Measurements from ENCODE around the gene POLG2.

DNA sequence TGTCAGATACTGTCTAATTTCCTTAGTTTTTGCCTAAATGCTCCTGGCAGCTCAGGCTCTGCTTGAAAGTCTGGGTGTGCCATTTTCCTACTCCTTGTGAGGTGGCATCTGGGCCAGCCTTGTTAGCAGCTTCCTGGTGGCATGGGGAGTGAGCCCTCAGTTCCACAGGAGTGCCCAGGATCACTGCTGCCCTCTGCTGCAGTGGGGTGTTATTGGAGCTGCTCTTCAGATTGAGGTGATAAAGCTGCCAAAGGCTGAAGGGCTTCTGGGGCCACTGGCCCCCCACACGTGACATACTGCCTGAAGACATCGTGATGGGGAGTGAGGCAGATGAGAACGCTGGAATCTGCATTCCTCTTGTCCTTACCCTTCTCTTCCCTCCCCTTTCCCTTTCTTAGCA, 37.3 kb upstream of the POLG2 start:
- no peak for TF ChIP-seq CTCF (IDR thresholded peaks at IDR 0.05)
- TF ChIP-seq, protein P1, sequence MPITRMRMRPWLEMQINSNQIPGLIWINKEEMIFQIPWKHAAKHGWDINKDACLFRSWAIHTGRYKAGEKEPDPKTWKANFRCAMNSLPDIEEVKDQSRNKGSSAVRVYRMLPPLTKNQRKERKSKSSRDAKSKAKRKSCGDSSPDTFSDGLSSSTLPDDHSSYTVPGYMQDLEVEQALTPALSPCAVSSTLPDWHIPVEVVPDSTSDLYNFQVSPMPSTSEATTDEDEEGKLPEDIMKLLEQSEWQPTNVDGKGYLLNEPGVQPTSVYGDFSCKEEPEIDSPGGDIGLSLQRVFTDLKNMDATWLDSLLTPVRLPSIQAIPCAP (CRISPR knock-in tag; IDR thresholded peaks at IDR 0.05): no peak
- TF ChIP-seq ZNF317 (CRISPR knock-in tag; IDR thresholded peaks at IDR 0.05; ENCODE audit: borderline replicate concordance, low read depth): no peak
- TF ChIP-seq JUN (CRISPR knock-in tag; IDR thresholded peaks at IDR 0.05): no peak
- TF ChIP-seq RELA (CRISPR knock-in tag; IDR thresholded peaks at IDR 0.05; ENCODE audit: borderline replicate concordance): no peak
- no peak for TF ChIP-seq ESRRA (CRISPR knock-in tag; IDR thresholded peaks at IDR 0.05; ENCODE audit: borderline replicate concordance)
- no peak for TF ChIP-seq NR2C2 (CRISPR knock-in tag; IDR thresholded peaks at IDR 0.05)
- TF ChIP-seq TCF7 (CRISPR knock-in tag; IDR thresholded peaks at IDR 0.05; ENCODE audit: low read depth): no peak
- TF ChIP-seq ZSCAN18 (CRISPR knock-in tag; IDR thresholded peaks at IDR 0.05): no peak
- TF ChIP-seq, protein P2, sequence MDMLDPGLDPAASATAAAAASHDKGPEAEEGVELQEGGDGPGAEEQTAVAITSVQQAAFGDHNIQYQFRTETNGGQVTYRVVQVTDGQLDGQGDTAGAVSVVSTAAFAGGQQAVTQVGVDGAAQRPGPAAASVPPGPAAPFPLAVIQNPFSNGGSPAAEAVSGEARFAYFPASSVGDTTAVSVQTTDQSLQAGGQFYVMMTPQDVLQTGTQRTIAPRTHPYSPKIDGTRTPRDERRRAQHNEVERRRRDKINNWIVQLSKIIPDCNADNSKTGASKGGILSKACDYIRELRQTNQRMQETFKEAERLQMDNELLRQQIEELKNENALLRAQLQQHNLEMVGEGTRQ (CRISPR knock-in tag; IDR thresholded peaks at IDR 0.05): no peak
